GM10266 (cell line): ENCODE measurements around the gene MCMBP.

ENCODE experiments used
- DNase-seq: peaks from one replicate; pipeline ENCODE4 v3.0.0; 2012; ENCODE audit errors: extremely low spot score
- CTCF ChIP-seq: IDR thresholded peaks from 2 replicates; pipeline ENCODE4 v1.5.1; 2012; ENCODE audit warnings: mild to moderate bottlenecking, low read depth; ENCODE audit not compliant: control insufficient read depth, insufficient read depth; ENCODE audit errors: missing control alignments

The MCMBP gene

GRCh38 chr10:119903946-119904666 is 31.5 kb upstream of the MCMBP start:
- TF ChIP-seq CTCF = no peak
- DNase-seq = no peak

DNA sequence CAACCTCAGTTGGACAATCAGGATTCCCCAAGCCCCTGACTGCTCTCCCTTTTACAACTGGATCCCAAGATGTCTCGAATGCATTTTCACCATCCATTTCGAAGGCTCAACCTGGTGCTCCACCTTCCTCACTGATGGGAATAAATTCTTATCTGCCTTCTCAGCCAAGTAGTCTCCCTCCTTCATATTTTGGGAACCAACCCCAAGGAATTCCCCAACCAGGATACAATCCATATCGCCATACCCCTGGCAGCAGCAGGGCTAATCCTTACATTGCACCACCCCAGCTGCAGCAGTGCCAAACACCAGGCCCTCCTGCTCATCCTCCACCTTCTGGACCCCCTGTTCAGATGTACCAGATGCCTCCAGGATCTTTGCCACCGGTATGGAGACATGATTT is 25.9 kb upstream of the MCMBP start:
- no peak for DNase-seq
- no peak for TF ChIP-seq CTCF

DNA sequence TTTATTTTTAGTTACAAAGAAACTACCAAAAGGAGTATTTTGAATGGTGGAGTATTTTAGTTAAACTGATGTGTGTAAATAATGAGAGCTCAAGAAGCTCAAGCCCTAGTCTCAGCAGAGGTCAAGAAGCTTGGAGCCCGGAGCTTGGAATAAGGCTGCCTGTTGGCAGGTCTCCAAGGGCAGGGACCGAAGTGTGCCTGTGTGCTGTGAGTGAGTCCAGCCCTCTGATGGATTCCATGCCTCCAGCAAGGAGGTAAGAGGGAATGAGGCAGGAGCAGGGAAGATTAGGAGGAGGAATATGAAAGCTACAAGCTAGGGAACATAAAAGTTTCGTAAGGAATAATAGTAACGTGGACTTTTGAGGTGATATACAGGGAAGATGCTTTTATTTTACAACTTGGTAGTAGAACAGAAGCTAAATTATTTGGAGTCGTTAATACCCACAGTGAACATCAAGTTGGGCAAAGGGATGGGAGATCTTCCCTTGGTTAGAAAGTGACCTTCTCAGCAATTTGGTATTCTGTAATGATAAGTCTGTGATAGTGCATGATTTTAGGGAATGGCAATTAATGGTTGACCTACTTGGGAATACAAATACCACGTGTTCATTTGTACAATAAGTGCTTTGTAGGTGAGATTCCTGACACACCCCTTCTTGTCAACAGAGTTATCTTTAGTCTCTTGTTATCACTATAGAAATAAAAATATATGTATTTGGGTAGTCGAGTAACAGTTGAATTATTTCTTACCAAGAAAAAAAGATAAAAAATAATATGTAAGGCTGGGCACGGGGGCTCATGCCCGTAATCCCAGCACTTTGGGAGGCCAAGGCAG is 24.5 kb upstream of the MCMBP start:
- no peak for DNase-seq
- no peak for TF ChIP-seq CTCF

- no peak for DNase-seq
Observed at GRCh38 chr10:119896061-119896655, 23.5 kb upstream of the MCMBP start.

DNA sequence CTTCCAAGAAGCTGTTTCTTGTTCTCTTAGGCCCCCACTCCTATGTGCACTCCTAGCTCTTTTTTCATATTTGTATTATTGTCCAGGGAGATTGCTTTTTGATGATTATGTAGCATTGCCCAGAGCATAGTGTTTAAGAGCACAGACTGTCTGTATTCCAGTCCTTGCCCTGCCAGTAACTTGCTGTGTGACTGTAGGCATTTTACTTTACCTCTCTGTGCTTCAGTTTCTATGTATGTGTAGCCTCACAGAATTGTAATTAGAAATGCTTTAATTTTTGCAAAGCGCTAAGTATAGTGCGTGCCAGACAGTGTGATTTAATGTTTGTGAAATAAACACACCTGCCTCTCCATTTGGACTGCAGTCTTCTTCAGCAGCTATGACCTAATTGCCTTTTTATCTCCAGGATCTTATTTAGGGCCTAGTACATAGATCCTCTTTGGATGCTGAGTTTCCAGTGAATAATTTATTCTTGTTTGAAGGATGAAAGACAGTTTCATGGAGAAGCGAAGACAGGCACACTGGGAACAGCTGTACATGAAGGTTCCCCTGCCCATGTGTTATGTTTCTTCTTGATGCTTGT is 21.3 kb upstream of the MCMBP start:
- no peak for DNase-seq
- no peak for TF ChIP-seq CTCF

More at GRCh38 chr10:119896061-119896655, 23.5 kb upstream of the MCMBP start:
- no peak for TF ChIP-seq CTCF

DNA sequence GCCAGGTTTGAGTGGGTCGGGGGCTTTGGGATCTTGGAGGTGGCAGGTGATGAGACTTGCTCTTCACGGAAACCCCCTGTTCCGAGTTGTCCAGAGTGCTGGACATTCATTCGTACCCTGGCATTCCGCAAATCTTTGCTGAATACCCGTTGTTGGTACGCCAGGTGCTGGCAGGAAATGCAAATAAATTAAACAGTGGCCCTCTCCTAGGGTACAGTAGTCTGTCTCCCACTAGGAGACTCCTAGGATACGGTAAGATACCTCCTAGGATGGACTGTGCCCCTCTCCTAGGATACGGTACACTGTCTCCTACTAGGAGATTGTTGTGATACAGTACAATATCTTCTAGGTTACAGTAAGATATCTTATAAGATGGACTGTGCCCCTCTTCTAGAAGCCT is 20.4 kb upstream of the MCMBP start:
- no peak for TF ChIP-seq CTCF
- DNase-seq = no peak
